Right lobe of liver (tissue), 4 donors: ENCODE results near the gene SIN3A.

Experiments
- POLR2A ChIP-seq: fragments of 450-650 bp; IDR thresholded peaks from one replicate; pipeline ENCODE4 v1.6.1; 2017; ENCODE audit warnings: antibody characterized with exemption, mild to moderate bottlenecking
- TF ChIP-seq, protein P1 (sequence below), 4 donors: fragments of 200-600 bp in 3 of 4; fragments of 450-650 bp in 1 of 4; IDR thresholded peaks; one replicate each; pipeline versions ENCODE4 v1.5.1 to v1.8.0; 2016 to 2022; ENCODE audit warnings: antibody characterized with exemption in 4 of 4, mild to moderate bottlenecking in 2 of 4
- donor health status: DM: no; HTN: no; CAD: no.
- donor health status: DM: no; HTN: no; CAD: no.
- donor health status: DM: no; HTN: yes; CAD: no.

GRCh38 chr15:75328493-75329314 lies 122.8 kb downstream of the SIN3A start:
- TF ChIP-seq POLR2A, result no peak
- TF ChIP-seq, protein P1, sequence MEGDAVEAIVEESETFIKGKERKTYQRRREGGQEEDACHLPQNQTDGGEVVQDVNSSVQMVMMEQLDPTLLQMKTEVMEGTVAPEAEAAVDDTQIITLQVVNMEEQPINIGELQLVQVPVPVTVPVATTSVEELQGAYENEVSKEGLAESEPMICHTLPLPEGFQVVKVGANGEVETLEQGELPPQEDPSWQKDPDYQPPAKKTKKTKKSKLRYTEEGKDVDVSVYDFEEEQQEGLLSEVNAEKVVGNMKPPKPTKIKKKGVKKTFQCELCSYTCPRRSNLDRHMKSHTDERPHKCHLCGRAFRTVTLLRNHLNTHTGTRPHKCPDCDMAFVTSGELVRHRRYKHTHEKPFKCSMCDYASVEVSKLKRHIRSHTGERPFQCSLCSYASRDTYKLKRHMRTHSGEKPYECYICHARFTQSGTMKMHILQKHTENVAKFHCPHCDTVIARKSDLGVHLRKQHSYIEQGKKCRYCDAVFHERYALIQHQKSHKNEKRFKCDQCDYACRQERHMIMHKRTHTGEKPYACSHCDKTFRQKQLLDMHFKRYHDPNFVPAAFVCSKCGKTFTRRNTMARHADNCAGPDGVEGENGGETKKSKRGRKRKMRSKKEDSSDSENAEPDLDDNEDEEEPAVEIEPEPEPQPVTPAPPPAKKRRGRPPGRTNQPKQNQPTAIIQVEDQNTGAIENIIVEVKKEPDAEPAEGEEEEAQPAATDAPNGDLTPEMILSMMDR (IDR thresholded peaks at IDR 0.05), result no peak
